HK-2 (cell line): Measurements from ENCODE around the gene CNPY3.
"Not testable (repeated sequence)": the region's sequence is repeated elsewhere in the genome, so short reads cannot be mapped to it uniquely, and the experiment has no call there.

Experiments used
- DNase-seq: peaks from one replicate; pipeline ENCODE4 v3.0.0-alpha.2; 2018; ENCODE audit not compliant: unreplicated experiment

The CNPY3 gene

GRCh38 chr6:42928986-42929820 is at the start of gene CNPY3:
Gene CNPY3, plus strand, starts transcription at chr6:42929480. Its CDS starts 91 bp downstream, at chr6:42929571.
- peak; percentile 97 for DNase-seq

GRCh38 chr6:42880240-42880817 is 49.0 kb upstream of the CNPY3 start:
- not testable (repeated sequence) for DNase-seq

GRCh38 chr6:42880871-42881270 is 48.4 kb upstream of the CNPY3 start:
- DNase-seq: not testable (repeated sequence)

GRCh38 chr6:42885702-42886101 is 43.6 kb upstream of the CNPY3 start:
- no peak for DNase-seq

GRCh38 chr6:42888201-42888600 is 41.1 kb upstream of the CNPY3 start:
- not testable (repeated sequence) for DNase-seq

GRCh38 chr6:42889815-42890214 is 39.5 kb upstream of the CNPY3 start:
- no peak for DNase-seq

GRCh38 chr6:42890311-42891198 is 38.7 kb upstream of the CNPY3 start:
- DNase-seq: peak; percentile 93

GRCh38 chr6:42891199-42891722 is 38.0 kb upstream of the CNPY3 start:
- no peak for DNase-seq

GRCh38 chr6:42894041-42894828 is 35.0 kb upstream of the CNPY3 start:
- not testable (repeated sequence) for DNase-seq

GRCh38 chr6:42896178-42896719 is 33.0 kb upstream of the CNPY3 start:
- DNase-seq: no peak

- DNase-seq: peak; percentile 49
Observed at GRCh38 chr6:42898891-42899361, 30.4 kb upstream of the CNPY3 start.

- DNase-seq: no peak
Observed at GRCh38 chr6:42899871-42900270, 29.4 kb upstream of the CNPY3 start.

- DNase-seq: peak; percentile 70
Observed at GRCh38 chr6:42901538-42901957, 27.7 kb upstream of the CNPY3 start.

GRCh38 chr6:42902429-42903263 is 26.6 kb upstream of the CNPY3 start:
- not testable (repeated sequence) for DNase-seq

GRCh38 chr6:42904467-42904866 is 24.8 kb upstream of the CNPY3 start:
- no peak for DNase-seq

- no peak for DNase-seq
Observed at GRCh38 chr6:42907336-42907735, 21.9 kb upstream of the CNPY3 start.

GRCh38 chr6:42909835-42910234 is 19.4 kb upstream of the CNPY3 start:
- DNase-seq: no peak

- no peak for DNase-seq
Observed at GRCh38 chr6:42911171-42912021, 17.9 kb upstream of the CNPY3 start.

GRCh38 chr6:42914546-42914945 is 14.7 kb upstream of the CNPY3 start:
- no peak for DNase-seq
